Esophagus (tissue), 2 donors: ENCODE data around the gene OLFML2B. TPM values are rescaled to one million over a fixed set of nuclear protein-coding genes. Genes with fewer than 3 reads are reported as not detected.
A peak's percentile ranks its signal among the peaks of the same experiment; 100 is the strongest.

Experiments
- H3K27ac ChIP-seq, 2 donors: one replicate each; pipeline ENCODE4 v1.5.1; 2013; ENCODE audit warnings: low read depth in 2 of 2, mild to moderate bottlenecking in 2 of 2, inconsistent platforms in 1 of 2, low read length in 1 of 2, moderate library complexity in 1 of 2
- H3K27me3 ChIP-seq, 2 donors: one replicate each; pipeline ENCODE4 v1.6.1; 2013; ENCODE audit warnings: low read length in 2 of 2, control low read depth in 1 of 2, mild to moderate bottlenecking in 1 of 2; ENCODE audit not compliant: insufficient read depth in 2 of 2, control insufficient read depth in 1 of 2
- H3K36me3 ChIP-seq, 2 donors: one replicate each; pipeline ENCODE4 v1.6.1; 2013; ENCODE audit warnings: low read length in 1 of 2; ENCODE audit not compliant: control insufficient read depth in 2 of 2, insufficient read depth in 2 of 2
- H3K4me1 ChIP-seq, 2 donors: one replicate each; pipeline ENCODE4 v1.6.1; 2013; ENCODE audit warnings: low read length in 1 of 2; ENCODE audit not compliant: control insufficient read depth in 2 of 2, insufficient read depth in 2 of 2
- H3K4me3 ChIP-seq, 2 donors: one replicate each; pipeline ENCODE4 v1.5.1; 2013; ENCODE audit warnings: low read length in 2 of 2, mild to moderate bottlenecking in 2 of 2, low read depth in 1 of 2, moderate library complexity in 1 of 2
- H3K9me3 ChIP-seq, 2 donors: one replicate each; pipeline ENCODE4 v1.6.1; 2013; ENCODE audit warnings: mild to moderate bottlenecking in 2 of 2, low read depth in 1 of 2, low read length in 1 of 2, moderate library complexity in 1 of 2; ENCODE audit not compliant: control insufficient read depth in 2 of 2, insufficient read depth in 1 of 2
- WGBS, 2 donors: extraction: QIAGEN DNeasy Blood & Tissue Kit; methylation state at CpG; one replicate each; pipeline ENCODE4 v1.1.7; 2013; 5-methylcytosine and 5-hydroxymethylcytosine counted together
- polyA plus RNA-seq, 2 donors: library from polyadenylated mRNA; stranded (reverse); fragments of 200-250 nt; gene quantifications; one replicate each; pipeline ENCODE4 v1.2.3, GENCODE V29; 2013
- donor health status: healthy with polysubstance abuse.
- donor health status: Bipolar disorder and iron deficiency.

Gene OLFML2B
- polyA plus RNA-seq, 2 donors = 0.29 to 0.66 TPM

DNA sequence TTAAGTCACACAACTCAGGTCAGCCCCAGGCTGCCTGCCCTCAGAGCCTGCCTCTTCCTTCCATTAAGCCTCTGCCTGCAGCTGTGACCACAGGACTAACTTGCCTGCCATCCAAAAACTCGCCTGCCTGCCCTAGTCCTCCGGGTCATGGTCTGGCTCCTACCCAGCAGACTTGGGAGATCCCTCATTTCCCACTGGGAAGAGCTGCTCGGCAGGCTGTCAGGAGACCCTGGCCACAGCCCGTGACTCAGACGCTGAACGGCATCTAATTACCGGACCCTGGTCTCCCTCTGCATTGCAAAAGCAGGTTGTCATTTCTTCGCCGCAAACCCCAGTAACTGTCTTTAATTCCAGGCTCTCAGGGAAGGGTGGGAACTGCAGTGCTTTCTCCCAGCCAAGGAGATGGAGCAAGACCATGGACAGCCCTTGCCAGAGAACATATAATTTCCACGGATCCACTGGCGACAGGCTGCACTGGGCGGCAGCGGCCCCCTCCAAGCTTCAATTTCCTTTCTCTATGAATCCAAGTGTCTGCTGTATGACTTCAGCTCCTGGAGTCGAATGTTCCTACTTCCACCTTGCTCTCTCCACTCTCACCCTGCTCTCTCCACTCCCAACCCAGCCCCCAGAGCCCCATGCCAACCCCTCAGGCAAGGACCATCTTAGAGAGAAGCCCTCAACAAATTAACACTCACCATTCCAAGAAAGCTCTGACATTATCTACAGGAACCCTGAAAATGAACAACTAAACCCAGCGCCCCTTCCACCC lies 20.4 kb downstream of the OLFML2B start:
- no peak overlapping the region for H3K4me3 ChIP-seq

DNA sequence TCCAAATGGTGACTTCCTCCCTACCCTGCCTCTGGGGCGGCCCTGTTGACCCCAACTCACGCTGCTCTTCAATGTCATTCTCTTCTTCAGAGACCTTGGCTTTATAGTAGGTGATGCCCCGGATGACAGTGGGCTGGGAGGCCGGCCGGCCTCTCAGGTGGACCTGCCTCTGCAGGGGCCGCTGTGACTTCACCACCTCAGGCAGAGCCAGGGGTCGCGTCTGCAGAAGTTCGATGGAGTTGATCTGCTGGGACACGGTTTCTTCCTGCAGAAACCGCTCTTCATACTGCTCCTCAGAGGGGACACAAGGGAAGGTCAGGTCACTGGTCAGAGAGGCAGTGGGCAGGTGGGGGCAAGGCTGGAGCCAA lies 23.6 kb downstream of the OLFML2B start:
- Histone ChIP-seq H3K36me3 (no peaks in the 10 kb centered on the region), H3K27me3 (no peaks in the 10 kb centered on the region), H3K27ac (no peak overlapping the region), H3K4me1 (no peaks in the 10 kb centered on the region), H3K9me3 (no peaks in the 10 kb centered on the region), H3K4me3 (no peak overlapping the region)
- WGBS, 2 donors = 88 to 95% methylated on average over 11 of the region's 11 CpGs

More for the DNA sequence above, 20.4 kb downstream of the OLFML2B start:
- Histone ChIP-seq H3K36me3 (no peaks in the 10 kb centered on the region), H3K4me1 (no peaks in the 10 kb centered on the region), H3K27ac (peak overlapping the region in 1 of 2 donors; percentile 44), H3K27me3 (no peaks in the 10 kb centered on the region), H3K9me3 (no peaks in the 10 kb centered on the region)
- WGBS, 2 donors = 63 to 73% methylated on average over 15 of the region's 15 CpGs

DNA sequence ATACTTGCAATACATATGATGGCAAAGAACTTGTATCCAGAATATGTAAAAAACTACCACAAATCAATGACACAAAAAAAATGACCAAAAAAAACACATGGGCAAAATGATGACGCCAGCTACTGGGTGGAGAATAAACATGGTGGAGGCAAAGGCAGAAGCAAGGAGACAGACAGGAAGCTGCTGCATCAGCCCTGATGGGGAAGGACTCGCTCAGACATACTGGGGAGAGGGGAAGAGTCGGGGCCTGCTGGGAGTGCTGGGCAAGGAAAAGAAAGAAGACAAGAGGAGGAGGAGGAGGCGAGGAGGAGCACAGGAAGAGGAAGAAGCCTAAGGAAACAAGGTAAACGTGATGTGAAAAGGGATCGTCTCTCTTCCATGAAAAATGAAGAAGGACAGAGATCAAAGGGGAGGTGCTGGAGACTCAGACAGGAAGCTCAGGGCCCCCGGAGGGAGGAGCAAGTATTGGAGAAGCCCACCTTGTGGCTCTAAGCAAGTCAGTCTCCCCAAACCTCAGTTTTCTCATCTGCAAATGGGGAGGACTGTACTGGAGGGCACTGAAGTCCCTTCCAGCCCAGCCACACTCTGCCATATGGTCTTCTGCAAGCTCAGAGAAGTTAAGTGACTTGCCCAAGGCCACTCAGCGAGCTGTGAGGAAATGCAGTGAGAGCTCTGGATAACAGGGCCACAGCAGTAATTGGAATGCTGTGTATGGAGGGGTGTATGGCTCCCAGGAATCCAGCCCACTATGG lies 24.2 kb downstream of the OLFML2B start:
- Histone ChIP-seq H3K9me3 (no peaks in the 10 kb centered on the region), H3K27ac (no peak overlapping the region), H3K4me3 (no peak overlapping the region), H3K27me3 (no peaks in the 10 kb centered on the region), H3K36me3 (no peaks in the 10 kb centered on the region), H3K4me1 (no peaks in the 10 kb centered on the region)
- WGBS, 2 donors = 72 to 73% methylated on average over 8 of the region's 8 CpGs

- Histone ChIP-seq H3K27ac (no peak overlapping the region), H3K9me3 (no peaks in the 10 kb centered on the region), H3K4me1 (no peaks in the 10 kb centered on the region), H3K27me3 (no peaks in the 10 kb centered on the region), H3K36me3 (no peaks in the 10 kb centered on the region), H3K4me3 (no peak overlapping the region)
- WGBS, 2 donors = 69 to 84% methylated on average over 5 of the region's 5 CpGs
Measured at GRCh38 chr1:161998811-161999210, 24.9 kb downstream of the OLFML2B start.

DNA sequence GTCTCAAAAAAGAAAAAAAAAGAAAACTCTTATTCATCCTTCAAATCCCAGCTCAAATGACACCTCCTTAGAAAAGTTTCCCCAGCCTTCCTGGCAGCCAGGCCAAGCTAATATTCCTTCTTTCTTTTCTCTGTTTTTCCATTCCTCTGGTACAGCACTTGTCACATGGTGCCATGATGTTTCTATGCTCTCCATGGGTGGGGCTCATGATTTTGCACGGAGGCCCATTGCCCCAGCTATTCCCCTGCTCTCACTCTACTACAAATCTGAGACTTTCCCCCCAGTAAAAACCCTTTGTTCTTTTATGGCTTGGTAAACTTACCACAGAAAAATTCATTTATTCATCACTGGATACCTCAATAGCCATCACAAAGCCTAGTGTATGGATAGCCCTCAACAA lies 26.5 kb downstream of the OLFML2B start:
- Histone ChIP-seq H3K4me3 (no peak overlapping the region), H3K4me1 (no peaks in the 10 kb centered on the region), H3K27me3 (no peaks in the 10 kb centered on the region), H3K27ac (no peak overlapping the region), H3K36me3 (no peaks in the 10 kb centered on the region), H3K9me3 (no peaks in the 10 kb centered on the region)
- 74 to 80% methylated on average over 1 of the region's 1 CpG for WGBS, 2 donors

- Histone ChIP-seq H3K9me3 (no peaks in the 10 kb centered on the region), H3K4me3 (no peak overlapping the region), H3K27me3 (no peaks in the 10 kb centered on the region), H3K36me3 (no peaks in the 10 kb centered on the region), H3K4me1 (no peaks in the 10 kb centered on the region), H3K27ac (no peak overlapping the region)
- WGBS, 2 donors = 59 to 65% methylated on average over 9 of the region's 9 CpGs
Measured at GRCh38 chr1:161994175-161994668, 29.4 kb downstream of the OLFML2B start.

DNA sequence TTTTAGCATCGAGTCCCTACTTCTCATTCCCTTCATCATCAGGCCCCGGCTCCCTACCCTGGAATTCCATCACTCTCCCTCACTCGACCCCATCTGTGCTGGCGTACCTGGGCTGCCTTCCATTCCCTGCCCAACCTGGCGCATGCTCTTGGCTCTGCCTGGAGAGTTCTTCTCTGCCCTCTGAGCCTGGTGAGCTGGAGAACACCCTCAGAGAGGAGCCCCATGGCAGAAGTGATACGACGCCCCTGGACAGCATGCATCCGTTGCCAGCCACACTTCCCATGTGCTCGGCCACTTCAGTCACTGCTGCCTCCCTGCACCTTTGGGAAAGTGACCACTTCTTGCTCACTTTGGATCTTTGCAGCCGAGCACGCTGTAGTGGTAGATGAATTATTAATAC lies 30.1 kb downstream of the OLFML2B start:
- Histone ChIP-seq H3K27me3 (no peaks in the 10 kb centered on the region), H3K36me3 (no peaks in the 10 kb centered on the region), H3K9me3 (peaks cover 0 to under 1% of the 10 kb centered on the region in 2 donors), H3K4me1 (no peaks in the 10 kb centered on the region), H3K4me3 (no peak overlapping the region), H3K27ac (no peak overlapping the region)
- WGBS, 2 donors = 89 to 90% methylated on average over 11 of the region's 11 CpGs

DNA sequence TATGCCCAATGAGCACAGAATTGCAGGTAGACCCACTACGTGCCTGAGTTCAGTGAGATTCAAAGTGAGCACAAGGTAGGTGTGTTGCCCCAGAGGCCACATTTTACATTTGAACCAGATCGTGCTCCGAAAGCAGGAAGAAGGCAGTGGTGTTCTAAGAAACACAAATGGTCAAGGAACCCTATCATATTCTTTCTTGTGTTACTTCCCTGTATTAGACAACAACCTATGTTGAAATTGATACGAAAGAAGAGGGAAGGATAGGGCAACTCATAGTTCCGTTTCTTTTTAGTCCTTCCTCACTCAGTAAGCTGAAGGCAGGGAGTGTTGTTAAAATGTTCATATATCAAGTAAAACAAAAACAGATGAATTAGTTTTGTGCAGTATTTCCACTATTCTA lies 33.9 kb downstream of the OLFML2B start:
- Histone ChIP-seq H3K4me1 (no peaks in the 10 kb centered on the region), H3K9me3 (peaks cover 5 to 7% of the 10 kb centered on the region in 2 donors), H3K4me3 (no peak overlapping the region), H3K36me3 (no peaks in the 10 kb centered on the region), H3K27ac (no peak overlapping the region), H3K27me3 (no peaks in the 10 kb centered on the region)
- 88 to 94% methylated on average over 5 of the region's 5 CpGs for WGBS, 2 donors

DNA sequence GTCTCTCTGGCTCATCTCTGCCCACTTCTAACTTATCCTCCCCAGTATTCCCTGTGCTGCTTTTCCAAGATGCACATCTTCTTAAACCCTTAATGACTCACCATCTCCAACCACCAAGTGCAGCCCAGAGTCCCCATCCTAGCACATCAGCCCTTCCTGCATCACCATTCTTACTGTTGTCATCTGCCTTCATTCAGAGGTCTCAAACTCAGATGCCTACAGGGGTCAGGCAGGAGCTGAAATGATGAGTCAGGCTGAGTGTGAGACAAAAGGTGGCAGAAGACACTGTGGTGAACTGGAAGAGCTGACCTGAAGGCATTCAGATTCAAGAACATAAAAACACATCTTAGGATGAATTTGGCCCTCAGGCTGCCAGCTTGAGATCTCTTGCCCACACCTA lies 34.6 kb downstream of the OLFML2B start:
- Histone ChIP-seq H3K4me3 (no peak overlapping the region), H3K27me3 (no peaks in the 10 kb centered on the region), H3K36me3 (no peaks in the 10 kb centered on the region), H3K9me3 (peaks cover 5 to 7% of the 10 kb centered on the region in 2 donors), H3K27ac (no peak overlapping the region), H3K4me1 (peaks cover 0 to under 1% of the 10 kb centered on the region in 2 donors)
